ENCODE measurements around the gene CDHR1.

The CDHR1 gene

GRCh38 chr10:84234479-84234878, 40.1 kb downstream of the CDHR1 start:
- no peak for FAIRE-seq
- TF ChIP-seq CTCF (IDR thresholded peaks at IDR 0.05; ENCODE audit: insufficient read depth, missing control alignments) = no peak
- DNase-seq (ENCODE audit: insufficient read length, low spot score) = no peak

DNA sequence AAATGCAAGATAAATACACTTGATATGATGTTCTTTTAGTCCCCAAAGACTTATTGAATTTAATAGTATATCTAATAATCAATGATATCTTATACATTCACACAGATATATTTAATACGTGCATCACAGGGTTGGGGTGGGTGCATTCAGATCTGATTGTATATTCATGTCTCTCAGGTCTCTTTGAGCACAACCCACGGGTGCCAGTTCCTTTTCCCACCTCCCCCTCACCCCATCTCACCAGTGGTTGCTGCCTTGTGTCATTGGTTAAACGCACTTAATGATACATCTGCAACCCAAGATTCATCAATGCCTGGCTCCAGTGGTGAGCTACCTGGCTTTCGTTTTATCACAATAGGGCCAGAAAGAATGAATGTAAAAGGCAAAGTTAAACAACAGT, 40.8 kb downstream of the CDHR1 start:
- DNase-seq (ENCODE audit: insufficient read length, low spot score) (no peak), FAIRE-seq (no peak)
- TF ChIP-seq CTCF (IDR thresholded peaks at IDR 0.05; ENCODE audit: insufficient read depth, missing control alignments) = no peak

GRCh38 chr10:84236807-84237198, 42.5 kb downstream of the CDHR1 start:
- DNase-seq (ENCODE audit: insufficient read length, low spot score) (no peak), FAIRE-seq (no peak)
- no peak for TF ChIP-seq CTCF (IDR thresholded peaks at IDR 0.05; ENCODE audit: insufficient read depth, missing control alignments)

DNA sequence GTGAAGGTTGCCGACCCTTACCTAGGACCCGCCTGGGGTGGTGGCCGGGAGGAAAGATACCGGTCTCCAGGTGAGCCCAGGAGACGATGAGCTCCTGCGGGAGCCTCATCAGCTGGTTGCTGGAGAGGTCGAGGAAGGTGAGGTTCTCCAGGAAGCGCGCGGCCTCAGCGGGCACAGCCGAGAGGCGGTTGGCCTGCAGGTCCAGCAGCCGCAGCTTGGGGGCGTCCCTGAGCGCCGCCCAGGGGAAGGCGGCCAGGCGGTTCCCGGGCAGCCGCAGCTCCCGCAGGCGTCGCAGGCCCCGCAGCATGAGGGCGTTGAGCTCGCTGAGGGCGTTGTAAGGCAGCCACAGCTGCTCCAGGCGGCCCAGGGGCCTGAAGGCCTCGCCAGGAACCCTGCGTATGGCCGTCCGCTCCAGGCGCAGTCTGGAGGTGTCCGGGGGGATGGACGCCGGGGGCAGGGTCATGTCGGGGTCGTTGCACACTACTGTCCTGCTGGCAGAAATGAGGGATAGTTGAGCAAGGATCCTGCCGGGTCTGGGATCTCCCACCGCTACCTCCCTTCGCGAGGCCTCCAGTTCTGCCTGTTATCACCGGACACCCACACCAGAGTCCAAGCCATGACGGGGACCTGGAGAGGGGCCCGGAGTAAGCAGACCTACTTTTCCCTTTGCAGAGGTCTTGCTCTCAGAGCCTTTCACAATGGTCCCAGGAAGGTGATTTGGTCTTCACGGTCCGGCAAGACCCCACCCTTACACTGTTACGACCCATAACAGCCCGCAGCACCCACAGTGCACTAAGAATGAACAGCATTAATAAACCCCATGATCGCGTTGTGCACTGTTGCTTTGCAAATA, 43.1 kb downstream of the CDHR1 start:
- no peak for TF ChIP-seq CTCF (IDR thresholded peaks at IDR 0.05; ENCODE audit: insufficient read depth, missing control alignments)
- no peak for DNase-seq (ENCODE audit: insufficient read length, low spot score)
- FAIRE-seq = no peak

- TF ChIP-seq CTCF (IDR thresholded peaks at IDR 0.05; ENCODE audit: insufficient read depth, missing control alignments) = no peak
- DNase-seq (ENCODE audit: insufficient read length, low spot score) (no peak), FAIRE-seq (no peak)
Measured at GRCh38 chr10:84238909-84239308, 44.6 kb downstream of the CDHR1 start.

DNA sequence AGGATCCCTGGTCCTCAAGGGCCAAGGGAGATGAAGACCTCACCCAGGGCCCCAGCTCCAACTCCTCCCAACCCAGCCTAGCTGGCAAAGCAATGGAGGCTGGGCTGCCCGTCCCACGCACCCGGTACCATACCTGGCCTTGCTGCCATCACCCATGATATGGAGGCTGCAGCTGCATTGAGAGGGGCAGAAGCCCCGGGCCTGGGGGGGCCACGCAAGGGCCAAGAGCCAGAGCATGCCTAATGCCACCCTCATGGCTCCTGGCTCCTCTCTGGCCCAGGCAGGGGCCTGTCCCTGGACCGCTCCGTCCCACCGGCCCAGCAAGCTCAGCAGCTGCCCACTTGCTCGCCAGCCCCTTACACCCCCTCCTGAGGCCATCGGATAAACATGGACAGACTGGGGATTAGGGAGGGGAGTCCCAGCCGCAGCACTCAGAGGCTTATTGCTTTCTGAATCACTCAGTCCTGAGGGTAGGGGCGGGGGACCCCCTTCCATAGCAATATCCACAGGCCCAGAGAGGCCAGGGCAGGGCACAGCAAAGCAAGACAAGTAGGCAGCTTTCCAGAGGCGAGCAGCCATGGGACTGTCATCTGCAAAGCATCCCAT, 47.0 kb downstream of the CDHR1 start, which contains the start of gene LRIT1:
Gene LRIT1, minus strand, starts transcription at position 362 of the 606 bp plus-strand sequence. Its CDS starts 107 bp downstream, at position 255.
- TF ChIP-seq CTCF (IDR thresholded peaks at IDR 0.05; ENCODE audit: insufficient read depth, missing control alignments) = no peak
- DNase-seq (ENCODE audit: insufficient read length, low spot score) (peak; percentile 58), FAIRE-seq (no peak)

GRCh38 chr10:84243759-84244158, 49.4 kb downstream of the CDHR1 start:
- no peak for FAIRE-seq
- TF ChIP-seq CTCF (IDR thresholded peaks at IDR 0.05; ENCODE audit: insufficient read depth, missing control alignments) = no peak
- no peak for DNase-seq (ENCODE audit: insufficient read length, low spot score)

All from D721Med (cell line).